B cell (primary cell): ENCODE results near the gene ADK.

Experiments
- CTCF ChIP-seq: fragments of 200-600 bp; IDR thresholded peaks from one replicate; pipeline ENCODE4 v1.8.0; 2022; ENCODE audit warnings: antibody characterized with exemption, mild to moderate bottlenecking
- EZH2 ChIP-seq: IDR thresholded peaks from 2 replicates; pipeline ENCODE4 v1.6.1; 2012; ENCODE audit warnings: borderline replicate concordance, low read depth, mild to moderate bottlenecking, moderate library complexity, low read length; ENCODE audit not compliant: insufficient read depth, poor library complexity, severe bottlenecking

- TF ChIP-seq CTCF: no peak
- TF ChIP-seq EZH2: no peak
These were observed 35.7 kb downstream of the ADK start for GRCh38 chr10:74186678-74187077.
